HCT116 (cell line): ENCODE measurements around the gene EARS2.

Experiments
- CEBPB ChIP-seq: IDR thresholded peaks from 2 replicates; pipeline ENCODE4 v1.6.1; 2012; ENCODE audit warnings: low read depth
- EZH2 ChIP-seq: fragments of 200-600 bp; sonication (generic); IDR thresholded peaks from 2 replicates; pipeline ENCODE4 v1.6.1; 2017; ENCODE audit warnings: antibody characterized with exemption, mixed run types
- JUND ChIP-seq: IDR thresholded peaks from 2 replicates; pipeline ENCODE4 v1.6.1; 2012
- POLR2A ChIP-seq: IDR thresholded peaks from 2 replicates; pipeline ENCODE4 v1.7.0; 2011; ENCODE audit warnings: borderline replicate concordance; ENCODE audit not compliant: insufficient read depth, insufficient read length; ENCODE audit errors: extremely low read depth
- POLR2AphosphoS5 ChIP-seq: IDR thresholded peaks from 2 replicates; pipeline ENCODE4 v1.6.1; 2011; ENCODE audit warnings: mild to moderate bottlenecking, low read depth, low read length, moderate library complexity
- RAD21 ChIP-seq: IDR thresholded peaks from 2 replicates; pipeline ENCODE4 v1.6.1; 2012; ENCODE audit warnings: low read depth, mild to moderate bottlenecking
- SP1 ChIP-seq: IDR thresholded peaks from 2 replicates; pipeline ENCODE4 v1.6.1; 2012; ENCODE audit warnings: low read depth
- YY1 ChIP-seq: IDR thresholded peaks from 2 replicates; pipeline ENCODE4 v1.6.1; 2011; ENCODE audit warnings: low read length, low read depth, moderate library complexity, mild to moderate bottlenecking; ENCODE audit not compliant: insufficient replicate concordance; ENCODE audit errors: extremely low read depth
- TF ChIP-seq, protein P1 (sequence below), 3 experiments: fragments of 200-600 bp in 1 of 3; sonication (generic) in 1 of 3; IDR thresholded peaks in 2 of 3; conservative IDR thresholded peaks in 1 of 3; 2 replicates each; pipeline ENCODE4 v1.5.1; 2012 to 2017; ENCODE audit warnings: low read depth in 2 of 3, low read length in 2 of 3, antibody characterized with exemption in 1 of 3, borderline replicate concordance in 1 of 3, control low read depth in 1 of 3, mild to moderate bottlenecking in 1 of 3, mixed read lengths in 1 of 3, mixed run types in 1 of 3, moderate library complexity in 1 of 3; ENCODE audit not compliant: insufficient read depth in 1 of 3
- TF ChIP-seq, protein P2 (sequence below): IDR thresholded peaks from 2 replicates; pipeline ENCODE4 v1.6.1; 2012
- TF ChIP-seq, protein P3 (sequence below): IDR thresholded peaks from 2 replicates; pipeline ENCODE4 v1.6.1; 2012; ENCODE audit warnings: low read depth
- TF ChIP-seq, protein P4 (sequence below): IDR thresholded peaks from 2 replicates; pipeline ENCODE4 v1.6.1; 2012

DNA sequence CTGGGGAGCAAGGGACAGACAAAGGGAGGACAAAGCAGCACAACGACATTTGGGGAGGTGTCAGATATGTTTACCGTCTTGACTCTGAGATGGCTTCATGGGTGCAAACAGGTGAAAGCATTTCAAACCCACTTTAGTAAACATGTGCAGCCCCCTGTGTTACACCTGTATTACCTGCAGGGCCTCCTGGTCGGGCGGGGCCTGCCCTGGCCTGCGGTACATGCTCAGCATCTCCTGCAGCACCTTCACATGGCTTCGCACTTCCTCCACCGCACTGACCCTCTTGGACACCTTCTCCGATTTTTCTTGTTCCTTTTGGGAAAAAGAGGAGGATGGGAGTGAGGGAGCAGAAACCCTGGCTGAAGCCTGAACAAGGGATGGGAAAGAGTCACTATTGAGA lies 71.3 kb downstream of the EARS2 start:
- no peak for TF ChIP-seq EZH2
- TF ChIP-seq, protein P1, sequence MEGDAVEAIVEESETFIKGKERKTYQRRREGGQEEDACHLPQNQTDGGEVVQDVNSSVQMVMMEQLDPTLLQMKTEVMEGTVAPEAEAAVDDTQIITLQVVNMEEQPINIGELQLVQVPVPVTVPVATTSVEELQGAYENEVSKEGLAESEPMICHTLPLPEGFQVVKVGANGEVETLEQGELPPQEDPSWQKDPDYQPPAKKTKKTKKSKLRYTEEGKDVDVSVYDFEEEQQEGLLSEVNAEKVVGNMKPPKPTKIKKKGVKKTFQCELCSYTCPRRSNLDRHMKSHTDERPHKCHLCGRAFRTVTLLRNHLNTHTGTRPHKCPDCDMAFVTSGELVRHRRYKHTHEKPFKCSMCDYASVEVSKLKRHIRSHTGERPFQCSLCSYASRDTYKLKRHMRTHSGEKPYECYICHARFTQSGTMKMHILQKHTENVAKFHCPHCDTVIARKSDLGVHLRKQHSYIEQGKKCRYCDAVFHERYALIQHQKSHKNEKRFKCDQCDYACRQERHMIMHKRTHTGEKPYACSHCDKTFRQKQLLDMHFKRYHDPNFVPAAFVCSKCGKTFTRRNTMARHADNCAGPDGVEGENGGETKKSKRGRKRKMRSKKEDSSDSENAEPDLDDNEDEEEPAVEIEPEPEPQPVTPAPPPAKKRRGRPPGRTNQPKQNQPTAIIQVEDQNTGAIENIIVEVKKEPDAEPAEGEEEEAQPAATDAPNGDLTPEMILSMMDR (IDR thresholded peaks at IDR 0.05 in 2 of 3, conservative IDR thresholded peaks at IDR 0.05 in 1 of 3; ENCODE audit: borderline replicate concordance in 1 of 3, insufficient read depth in 1 of 3, low read depth in 2 of 3, low read length in 2 of 3) = no peak
- TF ChIP-seq YY1 = no peak
- no peak for TF ChIP-seq POLR2A
- no peak for TF ChIP-seq JUND
- TF ChIP-seq, protein P2, sequence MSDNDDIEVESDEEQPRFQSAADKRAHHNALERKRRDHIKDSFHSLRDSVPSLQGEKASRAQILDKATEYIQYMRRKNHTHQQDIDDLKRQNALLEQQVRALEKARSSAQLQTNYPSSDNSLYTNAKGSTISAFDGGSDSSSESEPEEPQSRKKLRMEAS = no peak
- TF ChIP-seq RAD21 = no peak
- no peak for TF ChIP-seq CEBPB
- no peak for TF ChIP-seq POLR2AphosphoS5
- TF ChIP-seq SP1 = no peak
- TF ChIP-seq, protein P3, sequence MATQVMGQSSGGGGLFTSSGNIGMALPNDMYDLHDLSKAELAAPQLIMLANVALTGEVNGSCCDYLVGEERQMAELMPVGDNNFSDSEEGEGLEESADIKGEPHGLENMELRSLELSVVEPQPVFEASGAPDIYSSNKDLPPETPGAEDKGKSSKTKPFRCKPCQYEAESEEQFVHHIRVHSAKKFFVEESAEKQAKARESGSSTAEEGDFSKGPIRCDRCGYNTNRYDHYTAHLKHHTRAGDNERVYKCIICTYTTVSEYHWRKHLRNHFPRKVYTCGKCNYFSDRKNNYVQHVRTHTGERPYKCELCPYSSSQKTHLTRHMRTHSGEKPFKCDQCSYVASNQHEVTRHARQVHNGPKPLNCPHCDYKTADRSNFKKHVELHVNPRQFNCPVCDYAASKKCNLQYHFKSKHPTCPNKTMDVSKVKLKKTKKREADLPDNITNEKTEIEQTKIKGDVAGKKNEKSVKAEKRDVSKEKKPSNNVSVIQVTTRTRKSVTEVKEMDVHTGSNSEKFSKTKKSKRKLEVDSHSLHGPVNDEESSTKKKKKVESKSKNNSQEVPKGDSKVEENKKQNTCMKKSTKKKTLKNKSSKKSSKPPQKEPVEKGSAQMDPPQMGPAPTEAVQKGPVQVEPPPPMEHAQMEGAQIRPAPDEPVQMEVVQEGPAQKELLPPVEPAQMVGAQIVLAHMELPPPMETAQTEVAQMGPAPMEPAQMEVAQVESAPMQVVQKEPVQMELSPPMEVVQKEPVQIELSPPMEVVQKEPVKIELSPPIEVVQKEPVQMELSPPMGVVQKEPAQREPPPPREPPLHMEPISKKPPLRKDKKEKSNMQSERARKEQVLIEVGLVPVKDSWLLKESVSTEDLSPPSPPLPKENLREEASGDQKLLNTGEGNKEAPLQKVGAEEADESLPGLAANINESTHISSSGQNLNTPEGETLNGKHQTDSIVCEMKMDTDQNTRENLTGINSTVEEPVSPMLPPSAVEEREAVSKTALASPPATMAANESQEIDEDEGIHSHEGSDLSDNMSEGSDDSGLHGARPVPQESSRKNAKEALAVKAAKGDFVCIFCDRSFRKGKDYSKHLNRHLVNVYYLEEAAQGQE = no peak
- TF ChIP-seq, protein P4, sequence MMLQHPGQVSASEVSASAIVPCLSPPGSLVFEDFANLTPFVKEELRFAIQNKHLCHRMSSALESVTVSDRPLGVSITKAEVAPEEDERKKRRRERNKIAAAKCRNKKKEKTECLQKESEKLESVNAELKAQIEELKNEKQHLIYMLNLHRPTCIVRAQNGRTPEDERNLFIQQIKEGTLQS = no peak
